ENCODE results near the gene SEL1L2.

SEL1L2 gene

GRCh38 chr20:13816757-13817156, 173.7 kb downstream of the SEL1L2 start:
- DNase-seq (ENCODE audit: low read depth in 2 of 2), result no peak

- no peak for DNase-seq (ENCODE audit: low read depth in 2 of 2)
Observed at GRCh38 chr20:13814672-13815071, 175.7 kb downstream of the SEL1L2 start.

GRCh38 chr20:13813910-13814309, 176.5 kb downstream of the SEL1L2 start:
- DNase-seq (ENCODE audit: low read depth in 2 of 2), result no peak

DNA sequence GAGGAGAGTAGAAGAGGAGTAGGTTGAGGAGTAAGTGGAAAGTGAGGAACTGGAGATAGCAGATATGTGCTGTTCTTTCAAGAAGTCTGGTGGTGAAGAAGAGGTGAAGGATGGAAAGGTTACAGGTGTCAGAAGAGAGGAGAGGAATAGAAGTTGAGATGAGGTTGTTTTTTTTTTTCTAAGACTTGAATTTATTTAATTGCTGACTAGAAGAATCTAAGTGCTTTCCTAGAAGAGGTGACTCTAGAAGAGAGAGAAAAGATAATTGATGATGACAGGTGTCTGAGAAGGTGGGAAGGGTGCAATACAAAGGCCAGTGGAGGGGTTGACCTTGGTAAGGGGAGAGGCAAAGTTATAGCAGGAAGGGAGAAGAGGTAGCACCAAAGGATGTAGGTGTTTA, 180.0 kb downstream of the SEL1L2 start:
- no peak for DNase-seq (ENCODE audit: low read depth in 2 of 2)

GRCh38 chr20:13809855-13810254, 180.6 kb downstream of the SEL1L2 start:
- no peak for DNase-seq (ENCODE audit: low read depth in 2 of 2)

DNA sequence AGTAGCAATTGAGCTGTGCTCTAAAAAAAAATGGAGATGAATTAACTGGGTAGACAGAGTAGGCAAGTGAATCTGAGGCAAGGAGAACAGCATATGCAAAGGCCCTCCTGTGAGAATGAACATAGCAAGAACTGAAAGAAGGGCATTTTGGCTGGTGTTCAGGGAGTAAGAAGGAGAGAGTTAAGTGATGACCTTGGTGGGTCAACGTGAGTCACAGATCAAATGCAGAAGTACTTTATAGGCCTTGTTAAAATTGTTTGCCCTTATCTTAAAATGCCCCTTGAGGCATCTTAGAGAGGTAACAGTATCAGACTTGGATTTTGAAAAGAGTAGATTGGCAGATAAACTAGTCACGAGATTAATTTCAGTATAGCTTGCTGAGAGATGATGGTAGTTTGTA, 181.0 kb downstream of the SEL1L2 start:
- no peak for DNase-seq (ENCODE audit: low read depth in 2 of 2)

- DNase-seq (ENCODE audit: low read depth in 2 of 2), result no peak
Observed at GRCh38 chr20:13800728-13801134, 189.7 kb downstream of the SEL1L2 start.

GRCh38 chr20:13799974-13800373, 190.4 kb downstream of the SEL1L2 start:
- DNase-seq (ENCODE audit: low read depth in 2 of 2), result no peak
